ENCODE measurements around the gene RTRAF.

GRCh38 chr14:51960866-51961265, 28.5 kb upstream of the RTRAF start:
- TF ChIP-seq EZH2 (IDR thresholded peaks at IDR 0.05; ENCODE audit: borderline replicate concordance, low read length) (no peak), CTCF (conservative IDR thresholded peaks at IDR 0.05 in 1 of 2, IDR thresholded peaks at IDR 0.05 in 1 of 2; ENCODE audit: extremely low read depth in 1 of 2, insufficient read depth in 1 of 2, low read depth in 1 of 2, low read length in 2 of 2) (no peak)
